Epithelial cell of esophagus (primary cell): ENCODE measurements around the gene ANKFY1.
A peak's percentile ranks its signal among the peaks of the same experiment; 100 is the strongest.

Experiments used
- DNase-seq: peaks from one replicate; pipeline ENCODE4 v3.0.0; 2010; ENCODE audit warnings: low read depth
- H3K4me3 ChIP-seq: 2 replicates; pipeline ENCODE4 v1.5.1; 2011; ENCODE audit warnings: mild to moderate bottlenecking, low read length, control low read depth
- CTCF ChIP-seq: IDR thresholded peaks from 2 replicates; pipeline ENCODE4 v1.5.1; 2011; ENCODE audit warnings: low read depth, mild to moderate bottlenecking, low read length, control low read depth, inconsistent platforms; ENCODE audit not compliant: insufficient read depth; ENCODE audit errors: missing control alignments

The ANKFY1 gene

GRCh38 chr17:4263282-4264215 lies at the start of gene ANKFY1:
Gene ANKFY1, minus strand, starts transcription at chr17:4263979. Its CDS starts 38 bp downstream, at chr17:4263941.
- peak; percentile 93 for DNase-seq
- no peak for TF ChIP-seq CTCF
- H3K4me3 ChIP-seq, result peak within 1 kb of the TSS; percentile 84

GRCh38 chr17:4310354-4311060 lies 46.7 kb upstream of the ANKFY1 start:
- no peak for TF ChIP-seq CTCF
- DNase-seq, result no peak
- H3K4me3 ChIP-seq, result no peak overlapping the region

GRCh38 chr17:4309897-4310296 lies 46.1 kb upstream of the ANKFY1 start:
- no peak for DNase-seq
- no peak for TF ChIP-seq CTCF
- H3K4me3 ChIP-seq, result no peak overlapping the region

- no peak for TF ChIP-seq CTCF
- no peak for DNase-seq
- no peak overlapping the region for H3K4me3 ChIP-seq
These were observed 43.6 kb upstream of the ANKFY1 start for GRCh38 chr17:4307179-4307930.

GRCh38 chr17:4305224-4305623 lies 41.4 kb upstream of the ANKFY1 start:
- TF ChIP-seq CTCF, result no peak
- no peak overlapping the region for H3K4me3 ChIP-seq
- DNase-seq, result no peak

GRCh38 chr17:4304417-4305027 lies 40.7 kb upstream of the ANKFY1 start:
- H3K4me3 ChIP-seq, result no peak overlapping the region
- TF ChIP-seq CTCF, result peak; percentile 75
- peak; percentile 61 for DNase-seq
